Activated CD4-positive, CD25-positive, alpha-beta regulatory T cell treated with anti-CD3 and anti-CD28 coated beads, Interleukin-2, amount 50 U/mL, for 16 hours (primary cell): ENCODE data around the gene TENM4.

Experiments
- DNase-seq: peaks from one replicate; pipeline ENCODE4 v3.0.0-alpha.2; 2020; ENCODE audit warnings: low read depth, low spot score

Gene TENM4

DNA sequence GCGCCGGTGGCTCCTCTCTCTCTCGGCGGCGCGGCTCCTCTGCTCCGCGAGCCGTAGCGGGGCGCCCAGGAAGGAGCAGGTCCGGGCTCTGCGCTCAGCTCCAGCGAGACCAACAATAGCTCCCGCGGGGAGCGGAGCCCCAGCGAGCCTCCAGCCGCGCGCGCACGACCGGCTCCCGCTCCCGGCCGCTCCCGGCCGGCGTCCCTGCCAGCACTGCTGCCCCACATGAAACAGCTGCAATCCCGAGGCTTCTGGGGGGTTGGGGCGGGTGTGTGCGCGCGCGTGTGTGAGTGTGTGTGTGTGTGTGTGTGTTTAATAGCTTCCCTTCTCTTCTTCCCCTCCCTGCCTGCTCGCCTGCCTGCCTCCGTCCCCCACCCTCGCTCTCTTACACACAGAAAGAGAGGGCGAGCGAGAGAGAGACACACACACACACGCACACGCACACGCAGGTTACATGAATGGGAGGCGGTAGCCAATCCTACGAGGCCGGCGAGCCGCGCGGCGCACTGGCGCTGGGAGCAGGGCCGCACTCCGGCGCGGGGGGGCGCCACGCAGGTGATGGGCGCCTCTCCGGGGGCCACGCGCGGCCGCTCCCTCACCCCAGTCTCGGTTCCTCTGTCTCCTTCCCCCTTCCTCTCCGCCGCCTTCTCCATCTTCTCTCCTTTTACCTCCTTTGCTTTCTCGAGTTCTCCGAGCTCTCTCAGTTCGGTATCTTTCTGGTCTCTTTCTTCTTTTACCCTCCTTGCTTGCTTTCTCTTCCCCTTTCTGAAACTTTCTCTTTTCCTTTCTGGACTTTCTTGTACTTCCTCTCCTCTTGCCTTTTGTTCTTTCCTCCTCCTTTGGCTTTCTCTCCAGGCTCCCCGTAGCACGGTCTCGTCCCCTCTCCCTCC, at the start of gene TENM4:
Gene TENM4, minus strand, starts transcription at position 460 of the 890 bp plus-strand sequence. CDS start 371,086 bp downstream, outside the sequence.
- no peak for DNase-seq

DNA sequence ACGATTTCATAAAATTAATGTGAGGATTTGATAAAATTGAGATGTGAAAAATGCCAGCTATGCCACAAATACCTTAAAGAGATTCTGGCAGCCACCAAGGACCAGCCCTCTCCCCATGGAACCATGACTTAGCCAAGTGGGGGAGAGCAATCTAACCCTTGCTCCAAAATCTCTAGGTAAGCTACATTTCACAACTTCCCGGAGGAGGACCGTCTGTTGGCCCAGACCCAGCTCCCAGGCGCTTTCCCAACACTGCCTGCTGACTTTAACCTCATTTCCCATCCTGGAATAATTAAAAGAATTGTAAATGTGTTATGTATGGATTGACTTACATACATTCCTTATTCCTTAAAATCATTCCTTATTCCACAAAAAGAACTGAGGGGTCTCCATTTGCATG, 47.5 kb upstream of the TENM4 start:
- no peak for DNase-seq

DNA sequence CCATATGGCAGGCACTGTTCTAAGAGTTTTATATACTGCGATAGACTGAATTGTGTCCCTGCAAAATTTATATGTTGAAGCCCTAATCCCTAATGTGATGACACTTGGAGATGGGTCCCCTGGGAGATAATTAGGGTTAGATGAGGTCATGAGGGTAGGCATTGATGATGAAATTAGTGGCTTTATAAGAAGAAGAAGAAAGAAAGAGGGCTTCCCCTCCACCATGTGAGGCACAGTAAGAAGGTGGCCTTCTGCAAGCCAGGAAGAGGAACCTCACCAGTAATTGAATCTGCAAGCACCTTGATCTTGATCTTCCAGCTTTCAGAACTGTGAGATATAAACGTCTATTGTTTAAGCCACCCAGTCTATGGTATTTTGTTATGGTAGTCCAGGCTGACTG, 46.6 kb upstream of the TENM4 start:
- DNase-seq, result no peak

DNA sequence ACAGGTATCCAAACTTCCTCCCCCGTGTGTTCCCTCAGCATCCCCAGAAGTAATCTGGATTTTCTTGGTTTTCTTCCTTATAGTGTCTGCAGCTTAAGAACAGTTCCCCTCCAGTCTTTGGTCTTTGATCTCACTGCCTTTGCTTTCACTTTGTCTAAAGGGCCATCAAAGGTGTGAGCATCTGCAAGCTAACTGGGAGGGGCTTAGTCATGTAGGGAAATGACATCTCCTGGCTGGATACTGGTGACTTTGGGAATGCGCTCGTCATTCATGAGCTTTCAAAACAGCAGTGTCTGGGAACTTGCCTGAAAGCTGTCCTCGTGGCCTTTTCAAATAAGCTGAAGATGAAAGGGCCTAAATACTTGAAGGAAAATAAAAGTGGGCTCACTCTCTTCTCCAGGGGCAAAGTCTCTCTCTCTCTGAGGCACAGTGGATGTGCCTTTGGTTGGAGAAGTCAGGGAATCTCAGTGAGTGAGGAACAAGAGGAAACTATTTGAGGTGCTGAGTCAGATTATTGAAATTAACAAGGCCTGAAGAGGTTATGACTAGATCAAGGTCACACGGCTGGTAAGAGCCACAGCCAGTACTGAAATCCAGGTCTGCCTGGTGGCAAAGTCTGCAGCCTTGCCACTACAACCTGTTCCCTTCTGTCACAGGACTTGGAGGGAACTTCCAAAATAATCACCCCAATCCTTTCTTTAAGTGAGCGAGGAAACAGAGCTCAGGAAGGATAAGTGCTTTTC, 45.6 kb upstream of the TENM4 start:
- DNase-seq, result no peak

DNA sequence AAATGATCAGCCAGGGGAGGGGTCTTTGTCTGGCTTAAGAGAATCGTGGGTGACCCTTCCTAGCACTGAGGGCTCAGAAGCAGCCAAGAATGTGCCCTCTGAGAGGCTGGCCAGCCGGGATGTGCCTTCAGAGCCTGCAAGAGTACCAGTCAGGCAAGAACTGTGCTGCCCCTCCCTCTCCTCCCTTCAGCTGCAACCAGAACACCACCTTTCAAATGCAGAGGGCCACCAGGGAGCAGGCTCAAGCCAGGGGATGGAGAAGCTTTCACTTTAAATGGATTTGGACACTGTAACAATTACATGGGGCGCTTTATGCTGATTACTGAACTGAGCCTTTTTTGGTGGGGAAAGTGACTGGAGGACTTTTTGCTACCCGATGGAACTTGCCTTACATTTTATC, 44.9 kb upstream of the TENM4 start:
- no peak for DNase-seq

DNA sequence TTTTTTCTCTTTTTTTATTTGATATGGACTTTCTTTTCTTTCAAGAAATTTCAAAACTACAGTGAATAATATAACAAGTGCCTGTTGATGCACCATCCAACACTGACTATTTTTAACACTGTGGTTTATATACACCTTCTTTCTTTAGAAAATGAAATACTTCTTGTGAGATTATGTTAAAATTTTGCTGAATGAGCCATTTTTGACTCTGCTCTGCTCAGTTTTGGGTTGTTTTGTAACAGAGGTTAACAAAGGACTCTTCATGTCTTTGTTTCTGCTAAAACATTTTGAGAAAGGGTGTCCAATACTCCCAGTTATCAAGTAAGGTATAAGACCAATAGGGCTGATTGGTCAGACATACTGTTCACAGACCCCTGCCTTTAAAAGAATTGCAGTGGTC, 44.0 kb upstream of the TENM4 start:
- no peak for DNase-seq

DNA sequence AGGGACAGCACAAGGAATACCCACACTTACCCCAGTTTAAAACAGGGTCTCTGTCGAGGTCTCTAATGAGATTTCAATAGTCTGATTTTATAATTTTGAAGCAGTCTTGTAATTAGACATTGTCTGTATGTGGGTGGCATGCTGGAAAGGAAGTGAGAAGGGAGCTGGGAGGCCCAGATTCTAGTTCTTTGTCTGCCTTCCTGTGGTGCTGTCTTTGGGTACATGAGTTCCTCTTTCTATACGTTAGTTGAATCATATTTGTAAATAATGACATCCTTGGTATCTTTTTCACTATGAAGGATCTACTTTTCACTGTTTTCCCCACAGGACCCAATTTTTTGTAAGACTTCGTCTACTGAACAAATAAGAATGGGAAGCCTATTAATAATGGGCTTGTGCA, 42.0 kb upstream of the TENM4 start:
- no peak for DNase-seq

DNA sequence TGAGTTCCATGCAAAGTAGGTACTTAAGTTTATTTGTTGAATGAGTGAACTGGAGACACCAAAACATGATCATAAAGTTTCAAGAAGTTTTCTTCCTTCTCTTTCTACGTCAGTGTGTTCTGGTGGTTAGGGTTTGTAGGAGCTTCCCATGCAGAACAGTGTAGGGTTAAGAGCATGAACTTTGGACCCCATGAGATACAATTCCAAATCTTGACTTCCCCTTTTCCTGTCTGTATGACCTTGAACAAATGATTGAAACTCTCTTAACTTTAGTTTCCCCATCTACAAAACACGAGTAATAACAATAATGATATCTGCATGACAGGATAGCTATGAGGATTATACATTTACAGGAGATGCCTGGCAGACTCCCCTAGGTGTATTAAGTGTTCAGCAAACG, 41.0 kb upstream of the TENM4 start:
- no peak for DNase-seq

DNA sequence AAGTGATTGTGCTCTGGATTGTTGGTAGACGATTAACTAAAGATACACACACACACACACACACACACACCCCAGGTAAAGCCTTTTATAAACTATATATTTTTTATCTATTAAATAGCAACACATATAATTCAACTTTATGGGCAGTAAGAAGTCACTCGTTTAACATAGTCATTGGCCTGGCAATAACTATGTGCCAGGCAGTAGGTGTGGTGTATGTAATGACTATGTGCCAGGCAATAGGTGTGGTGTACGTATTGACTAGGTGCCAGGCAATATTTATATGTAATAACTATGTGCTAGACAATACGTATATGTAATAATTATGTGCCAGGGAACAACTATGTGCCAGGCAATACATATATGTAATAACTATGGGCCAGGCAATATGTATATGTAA, 40.0 kb upstream of the TENM4 start:
- no peak for DNase-seq

DNA sequence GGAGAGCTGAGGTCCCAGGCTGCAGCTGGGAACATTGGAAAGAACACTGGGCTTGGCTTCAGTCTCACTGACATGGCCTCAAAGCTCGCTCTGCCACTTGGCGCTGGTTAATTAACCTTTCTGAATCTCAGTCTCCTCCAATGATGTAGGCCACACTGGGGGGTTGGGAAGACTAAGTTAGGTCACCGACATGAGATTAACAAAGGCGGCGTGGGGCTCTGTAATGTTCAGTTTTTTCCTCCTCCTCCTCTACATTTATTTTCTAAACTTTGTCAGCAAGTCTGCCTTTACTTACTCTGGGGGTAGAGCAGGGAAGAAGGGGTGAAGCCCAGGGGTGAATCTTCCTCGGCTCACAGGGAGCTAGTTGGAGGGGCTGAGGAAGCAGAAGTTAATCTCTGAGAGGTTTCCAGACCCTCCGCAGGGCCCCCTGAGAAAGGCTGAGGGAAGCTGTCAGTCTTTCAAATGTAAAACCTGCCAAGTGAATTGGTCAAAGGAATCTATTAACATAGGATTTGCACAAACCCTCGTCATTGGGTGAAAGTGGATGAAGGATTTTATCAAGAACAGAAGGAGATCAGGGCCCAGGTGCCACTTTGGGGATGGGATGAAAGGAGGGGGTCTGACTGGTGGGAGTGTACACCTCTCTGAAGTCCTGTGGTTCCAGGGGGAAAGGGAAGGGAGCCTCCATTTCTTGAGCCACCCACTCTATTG, 32.1 kb upstream of the TENM4 start:
- no peak for DNase-seq

DNA sequence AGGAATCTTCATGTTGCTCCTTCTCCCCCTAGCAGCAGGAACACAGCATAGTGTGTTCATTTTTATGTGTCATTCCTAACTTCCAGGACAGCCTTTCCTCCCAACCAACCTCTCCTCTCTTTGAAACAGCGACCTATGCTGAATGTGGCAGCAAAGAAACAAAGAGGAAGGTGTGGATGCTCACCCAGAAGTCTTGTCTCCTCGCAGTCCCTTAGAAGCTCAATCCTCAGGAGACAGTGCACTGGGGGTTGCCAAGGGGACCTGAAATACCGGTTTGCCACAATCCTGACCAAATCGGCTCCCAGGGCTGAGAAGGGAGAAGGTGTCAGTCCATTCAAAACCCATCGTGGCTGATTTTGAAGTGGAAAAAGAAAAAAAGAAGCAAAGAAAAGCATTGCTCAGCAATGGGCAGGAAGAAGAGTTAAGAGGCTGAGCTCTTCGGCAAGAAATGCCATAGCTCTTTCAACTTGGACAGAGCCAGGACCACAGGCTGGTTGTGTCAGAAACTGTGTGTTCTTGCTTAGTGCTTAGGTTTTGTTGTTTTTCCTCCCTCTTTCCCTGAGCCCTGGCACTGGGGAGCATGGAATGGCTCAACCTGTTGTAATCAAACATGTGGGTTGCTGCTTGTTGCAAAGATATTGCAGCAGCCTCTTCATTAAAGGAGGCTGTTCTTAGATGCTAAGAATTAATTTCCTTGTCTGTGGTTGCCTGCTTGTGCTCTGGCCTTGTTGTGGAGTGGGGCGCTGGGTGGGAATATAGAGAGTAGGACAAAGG, 30.4 kb upstream of the TENM4 start:
- DNase-seq, result no peak

DNA sequence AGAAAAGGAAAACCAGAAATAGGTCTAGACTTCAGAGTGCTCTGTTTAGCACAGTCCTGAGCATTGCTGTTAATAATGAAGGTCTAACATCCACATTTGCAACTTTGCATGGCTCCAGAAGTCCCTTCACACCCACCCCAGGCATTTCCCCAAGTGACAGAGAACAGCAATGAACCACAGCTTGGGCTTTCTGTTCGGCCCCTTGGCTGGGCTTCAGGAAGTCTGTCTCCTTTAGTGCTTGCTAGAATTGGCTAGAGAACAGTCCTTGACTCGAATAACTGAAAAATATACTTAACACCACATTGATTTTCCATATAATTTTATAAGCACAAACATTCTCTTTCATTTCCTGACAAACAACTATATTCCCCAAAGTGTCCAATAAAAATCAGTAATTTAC, 29.3 kb upstream of the TENM4 start:
- DNase-seq, result no peak

DNA sequence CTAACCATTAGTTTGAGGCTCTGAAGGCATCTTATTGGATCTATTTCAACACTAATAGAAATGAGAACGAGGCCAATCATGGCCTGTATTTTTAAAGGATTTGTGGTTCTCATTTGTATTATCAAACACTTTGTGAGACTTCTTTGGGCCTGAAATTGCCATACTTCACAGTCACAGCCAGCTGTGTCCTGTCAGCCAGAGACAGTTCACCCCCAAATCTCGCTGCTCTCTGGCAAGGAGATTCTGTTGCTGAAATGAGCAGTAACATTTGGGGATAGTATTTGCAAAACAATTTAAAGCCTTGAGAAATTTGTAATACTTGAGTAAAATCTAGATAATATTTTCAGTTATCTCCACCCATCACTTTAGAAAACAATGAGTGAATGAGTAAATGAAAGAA, 26.9 kb upstream of the TENM4 start:
- no peak for DNase-seq

DNA sequence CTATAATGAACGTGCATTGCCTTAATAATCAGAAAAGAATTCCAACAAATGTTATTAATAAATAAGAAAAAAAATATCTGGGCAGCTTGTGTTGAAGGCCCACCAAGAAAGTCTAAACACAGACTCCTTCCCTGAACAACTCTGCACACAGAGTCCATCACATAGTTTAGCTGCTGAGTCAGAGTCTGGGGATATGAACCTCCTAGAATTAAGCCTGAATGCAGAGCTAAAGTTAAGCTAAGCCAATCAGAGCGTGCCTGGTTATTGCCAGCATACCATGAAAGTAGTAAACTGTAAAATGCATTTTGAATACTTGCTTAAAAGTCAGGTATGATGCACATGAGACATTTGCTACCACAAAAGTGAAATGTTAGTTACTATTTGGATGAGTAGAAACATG, 25.6 kb upstream of the TENM4 start:
- DNase-seq, result no peak

DNA sequence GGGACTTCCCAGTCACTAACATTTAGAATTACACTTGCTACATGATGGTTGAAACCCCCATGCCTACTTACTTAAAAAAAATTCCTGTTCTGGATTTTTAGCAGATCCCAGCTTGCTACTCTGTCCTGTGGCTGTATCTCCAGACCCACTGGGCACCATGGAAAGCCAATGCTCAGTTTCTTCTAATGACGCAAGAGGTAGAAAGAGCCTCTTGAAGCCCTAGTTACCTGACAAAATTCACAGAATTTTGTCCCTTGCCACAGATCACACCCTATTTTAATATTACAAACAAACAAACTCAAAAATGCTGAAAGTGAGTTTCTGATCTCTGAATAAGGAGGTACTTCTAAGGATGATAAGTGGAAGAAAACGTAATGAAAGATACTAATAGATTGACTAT, 24.3 kb upstream of the TENM4 start:
- no peak for DNase-seq

DNA sequence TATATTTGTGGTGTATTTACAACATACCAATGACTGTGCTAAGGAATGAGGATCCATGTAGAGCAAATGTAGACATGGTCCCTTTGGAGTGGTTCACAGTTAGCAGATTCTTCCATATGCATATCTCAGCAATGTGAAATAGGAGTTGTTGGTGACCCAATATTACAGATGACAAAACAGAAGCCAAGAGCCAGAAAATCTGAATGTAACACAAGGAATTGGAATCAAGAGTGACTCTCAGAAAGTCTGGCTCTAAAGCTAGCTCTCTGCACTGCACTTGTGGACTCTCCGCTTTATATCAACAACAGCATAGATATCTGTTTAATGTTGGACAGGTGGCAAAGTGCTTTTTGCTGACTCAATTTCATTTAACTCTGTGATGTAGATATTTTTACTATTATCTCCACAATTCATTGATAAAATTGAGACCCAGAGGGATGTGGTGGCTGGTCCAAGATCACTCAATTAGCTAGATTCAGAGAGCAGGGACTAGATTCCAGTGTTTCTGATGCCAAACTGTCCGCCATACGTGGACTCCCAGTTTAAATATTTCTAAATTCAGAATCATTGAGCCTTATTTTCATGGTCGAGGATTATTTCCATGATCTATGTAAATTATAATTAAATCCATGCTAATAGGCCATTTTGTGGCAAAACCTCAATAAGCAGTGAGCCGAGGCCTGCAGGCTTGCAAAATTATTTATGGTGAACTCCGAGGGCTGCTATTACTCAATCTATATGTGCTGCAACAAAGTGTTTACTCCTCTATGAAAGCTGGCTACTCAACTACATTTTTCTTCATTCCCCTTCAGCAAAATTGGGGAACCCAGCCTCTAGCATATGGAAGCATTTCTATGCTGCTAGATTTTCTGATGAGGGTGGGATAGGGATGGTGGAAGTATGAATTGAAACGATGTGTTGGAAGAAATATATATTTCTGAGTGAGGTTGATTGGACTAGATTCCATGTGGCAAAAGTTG, 21.1 kb upstream of the TENM4 start:
- no peak for DNase-seq

DNA sequence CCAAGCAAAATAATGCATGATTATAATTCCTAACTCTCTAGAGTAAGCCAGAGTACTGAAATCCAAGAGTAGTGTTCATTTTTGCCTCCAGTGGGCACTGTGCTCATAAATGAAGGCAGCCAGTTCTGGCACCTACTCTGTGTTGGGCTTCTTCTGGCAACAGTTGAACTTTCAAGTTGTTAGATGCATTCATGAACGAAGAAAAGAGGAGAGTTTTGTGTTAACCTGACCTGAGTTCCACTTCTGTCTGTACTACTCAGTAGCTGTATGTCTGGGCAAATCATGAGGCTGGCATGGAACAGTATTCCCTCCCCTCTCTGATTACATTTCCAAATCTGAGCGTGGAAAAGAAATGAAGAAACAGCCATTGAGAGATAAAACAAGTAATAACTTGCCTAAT, 20.3 kb upstream of the TENM4 start:
- no peak for DNase-seq

DNA sequence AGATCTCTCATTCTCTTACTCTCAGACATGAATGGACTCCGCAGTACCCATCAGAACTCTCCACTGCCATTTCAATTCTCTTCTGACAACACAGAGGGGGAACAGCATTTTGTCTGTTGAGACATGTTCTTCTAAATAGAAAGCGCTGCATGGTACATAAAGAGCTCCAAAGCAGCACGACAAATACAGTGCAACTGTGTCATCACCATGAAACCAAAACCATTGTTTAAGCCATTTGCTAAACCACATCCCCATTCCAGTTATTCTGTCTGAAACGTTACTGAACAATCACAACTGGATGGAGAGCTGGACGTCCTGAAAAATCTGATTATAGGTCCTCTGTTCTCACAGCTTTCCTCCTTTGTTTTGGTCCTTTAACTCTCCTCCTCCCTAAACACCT, 17.9 kb upstream of the TENM4 start:
- DNase-seq, result no peak

DNA sequence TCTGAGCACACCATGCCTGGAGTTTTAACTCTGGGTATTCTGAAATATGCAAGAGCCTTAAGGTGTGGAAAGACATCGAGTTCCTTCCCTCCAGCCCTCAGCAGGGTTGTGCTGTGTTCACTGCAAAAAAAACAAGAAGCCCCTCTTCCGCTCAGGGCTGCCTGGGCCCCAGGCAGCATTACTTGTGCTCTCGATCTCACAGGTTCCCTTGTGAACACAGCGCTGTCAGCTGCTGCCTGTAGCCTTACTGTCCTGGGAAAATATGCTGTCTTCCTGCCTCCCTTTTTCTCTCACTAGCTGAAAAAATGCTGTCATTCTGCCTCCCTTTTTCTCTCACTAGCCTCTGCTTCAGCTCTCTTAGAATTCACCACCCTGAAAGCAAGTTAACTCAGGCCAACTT, 15.7 kb upstream of the TENM4 start:
- DNase-seq, result no peak

DNA sequence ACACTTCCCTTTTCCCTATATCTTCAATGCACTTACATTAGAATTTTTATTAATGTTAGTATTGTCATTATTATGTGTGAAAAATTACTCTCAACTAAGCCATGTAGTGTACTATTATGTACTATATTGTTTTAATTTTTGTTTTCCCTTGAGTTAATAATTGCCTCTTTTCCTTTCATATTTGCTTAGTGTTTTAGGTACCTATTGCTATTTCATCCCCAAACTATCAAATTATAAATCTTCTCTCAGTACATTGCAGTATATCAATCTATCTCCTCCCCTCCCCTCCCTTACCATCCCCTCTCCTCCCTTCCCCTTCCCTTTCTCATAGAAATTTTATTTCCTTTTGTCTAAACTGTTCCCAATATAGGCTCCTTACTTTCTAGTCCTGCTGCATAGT, 12.8 kb upstream of the TENM4 start:
- DNase-seq, result no peak

DNA sequence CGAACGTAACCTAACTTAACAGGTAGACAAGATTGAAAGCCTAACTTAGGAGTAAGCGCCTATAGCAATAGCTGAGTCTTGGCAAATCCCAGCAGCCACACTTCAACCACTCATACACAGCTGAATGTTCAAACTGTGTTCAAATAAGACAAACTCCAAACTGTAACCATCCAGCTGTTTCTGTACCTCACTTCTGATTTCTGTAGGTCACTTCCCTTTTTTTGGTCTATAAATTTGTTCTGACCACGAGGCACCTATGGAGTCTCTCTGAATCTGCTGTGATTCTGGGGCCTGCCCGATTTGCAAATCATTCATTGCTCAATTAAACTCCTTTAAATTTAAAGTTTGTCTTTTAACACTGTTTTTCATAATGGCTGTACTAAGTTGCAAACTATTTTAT, 8.2 kb upstream of the TENM4 start:
- DNase-seq, result no peak
